Measurements from ENCODE around the gene NMT1.

The NMT1 gene

GRCh38 chr17:45086391-45086790 lies 25.3 kb downstream of the NMT1 start:
- DNase-seq = no peak

GRCh38 chr17:45086865-45087503 lies 25.9 kb downstream of the NMT1 start:
- DNase-seq = no peak

- no peak for DNase-seq
Observed at GRCh38 chr17:45087504-45087975, 26.4 kb downstream of the NMT1 start.

- DNase-seq = no peak
Observed at GRCh38 chr17:45087978-45088377, 26.9 kb downstream of the NMT1 start.

GRCh38 chr17:45088741-45089140 lies 27.6 kb downstream of the NMT1 start:
- DNase-seq = no peak

GRCh38 chr17:45090711-45091110 lies 29.6 kb downstream of the NMT1 start:
- DNase-seq = no peak

GRCh38 chr17:45091778-45092425 lies 30.8 kb downstream of the NMT1 start:
- DNase-seq = no peak

GRCh38 chr17:45092911-45093430 lies 31.9 kb downstream of the NMT1 start:
- no peak for DNase-seq

- no peak for DNase-seq
Observed at GRCh38 chr17:45093444-45094110, 32.5 kb downstream of the NMT1 start.

GRCh38 chr17:45096141-45096540 lies 35.0 kb downstream of the NMT1 start:
- no peak for DNase-seq

- DNase-seq = no peak
Observed at GRCh38 chr17:45096926-45097325, 35.8 kb downstream of the NMT1 start.

GRCh38 chr17:45098081-45098868 lies 37.2 kb downstream of the NMT1 start:
- DNase-seq = no peak

GRCh38 chr17:45098869-45099616 lies 37.9 kb downstream of the NMT1 start:
- peak; percentile 79 for DNase-seq

- DNase-seq = no peak
Observed at GRCh38 chr17:45101546-45101882, 40.4 kb downstream of the NMT1 start.

GRCh38 chr17:45101883-45102811 lies 41.0 kb downstream of the NMT1 start:
- no peak for DNase-seq

- DNase-seq = no peak
Observed at GRCh38 chr17:45102856-45103255, 41.7 kb downstream of the NMT1 start.

- no peak for DNase-seq
Observed at GRCh38 chr17:45103269-45103795, 42.2 kb downstream of the NMT1 start.

GRCh38 chr17:45104029-45104428 lies 42.9 kb downstream of the NMT1 start:
- DNase-seq = no peak

- no peak for DNase-seq
Observed at GRCh38 chr17:45104497-45104896, 43.4 kb downstream of the NMT1 start.

- DNase-seq = no peak
Observed at GRCh38 chr17:45104907-45105624, 43.9 kb downstream of the NMT1 start.

Measured in retina (tissue), 1 donor.